ENCODE results near the gene PARP12. TPM values are rescaled to one million over a fixed set of nuclear protein-coding genes. Genes with fewer than 3 reads are reported as not detected.

The PARP12 gene
- total and polyA plus RNA-seq, 5 donors from 2014 or later = 30.1 to 258 (median 64.1) TPM

DNA sequence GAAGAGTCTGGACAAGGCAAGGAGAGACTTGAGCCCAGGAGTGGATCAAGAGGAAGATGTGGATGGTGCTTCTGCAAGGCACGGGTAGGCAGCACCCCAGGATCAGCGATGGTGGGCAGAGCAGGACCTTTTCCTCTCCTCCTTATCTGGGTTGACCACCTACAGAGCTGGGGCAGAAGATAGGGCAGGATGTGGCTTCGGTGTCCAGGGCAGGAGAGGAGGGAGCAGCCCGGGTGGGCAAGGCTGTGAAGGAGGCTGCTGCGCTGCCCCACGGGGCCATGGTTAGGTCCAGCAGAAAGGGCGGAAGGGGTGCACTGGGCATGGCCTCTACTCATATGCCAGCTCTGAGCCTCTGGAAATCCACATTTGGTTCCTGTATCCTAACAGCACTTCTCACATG is 20.0 kb upstream of the PARP12 start:
- no peak overlapping the region for H3K4me3 Mint-ChIP-seq
- no peak for ATAC-seq (ENCODE audit: low read depth in 2 of 2)
- H3K27me3 Mint-ChIP-seq = no peaks in the 10 kb centered on the region
- Histone ChIP-seq H3K4me3 (ENCODE audit: low read depth, low read length) (no peak overlapping the region), H3K27me3 (ENCODE audit: control insufficient read depth, insufficient read depth, low read length) (no peaks in the 10 kb centered on the region), H3K36me3 (ENCODE audit: control insufficient read depth, insufficient read depth, low read length) (no peaks in the 10 kb centered on the region), H3K27ac (ENCODE audit: insufficient read depth, low read length, poor library complexity, severe bottlenecking) (no peak overlapping the region), H3K4me1 (ENCODE audit: control insufficient read depth, insufficient read depth, low read length, poor library complexity, severe bottlenecking) (peaks cover 4% of the 10 kb centered on the region), H3K9me3 (ENCODE audit: control insufficient read depth in 2 of 2, low read length in 2 of 2) (no peaks in the 10 kb centered on the region)
- peaks cover 9 to 41% (median 20%) of the 10 kb centered on the region in 4 donors for H3K4me1 Mint-ChIP-seq
- H3K27ac Mint-ChIP-seq = peak overlapping the region; percentile 19 to 69 (median 56)
- no peak for DNase-seq
- H3K9me3 Mint-ChIP-seq = no peaks in the 10 kb centered on the region
- H3K36me3 Mint-ChIP-seq = no peaks in the 10 kb centered on the region

DNA sequence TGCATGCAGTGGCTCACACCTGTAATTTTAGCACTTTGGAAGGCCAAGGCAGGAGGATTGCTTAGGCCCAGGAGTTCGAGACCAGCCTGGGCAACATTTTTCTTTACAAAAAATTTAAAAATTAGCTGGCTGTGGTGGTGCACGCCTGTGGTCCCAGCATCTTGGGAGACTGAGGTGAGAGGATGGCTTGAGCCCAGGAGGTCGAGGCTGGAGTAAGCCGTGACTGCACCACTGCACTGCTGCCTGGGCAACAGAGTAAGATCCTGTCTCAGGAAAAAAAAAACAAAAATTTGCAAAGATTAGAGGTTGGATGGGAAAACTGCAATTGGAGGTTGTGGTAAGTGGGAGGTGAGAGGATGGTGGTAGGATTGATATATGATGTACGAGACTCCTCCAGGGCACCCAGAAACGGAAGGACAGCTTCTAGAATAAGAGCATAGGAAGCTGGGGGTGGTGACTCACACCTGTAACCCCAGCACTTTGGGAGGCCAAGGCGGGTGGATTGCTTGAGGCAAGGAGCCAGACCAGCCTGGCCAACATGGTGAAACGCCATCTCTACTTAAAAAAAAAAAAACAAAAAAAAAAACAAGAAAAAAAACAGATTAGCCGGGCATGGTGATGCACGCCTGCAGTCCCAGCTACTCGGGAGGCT is 19.1 kb upstream of the PARP12 start:
- H3K4me3 Mint-ChIP-seq = peak overlapping the region in 1 of 4 donors; percentile 3
- H3K27ac Mint-ChIP-seq = peak overlapping the region in 2 of 3 donors; percentile 19 to 56
- peaks cover 8 to 36% (median 20%) of the 10 kb centered on the region in 4 donors for H3K4me1 Mint-ChIP-seq

GRCh38 chr7:140080919-140081318 is 18.2 kb upstream of the PARP12 start:
- Histone ChIP-seq H3K27me3 (ENCODE audit: control insufficient read depth, insufficient read depth, low read length) (no peaks in the 10 kb centered on the region), H3K27ac (ENCODE audit: insufficient read depth, low read length, poor library complexity, severe bottlenecking) (no peak overlapping the region), H3K9me3 (ENCODE audit: control insufficient read depth in 2 of 2, low read length in 2 of 2) (no peaks in the 10 kb centered on the region), H3K4me3 (ENCODE audit: low read depth, low read length) (no peak overlapping the region), H3K4me1 (ENCODE audit: control insufficient read depth, insufficient read depth, low read length, poor library complexity, severe bottlenecking) (peaks cover 4% of the 10 kb centered on the region), H3K36me3 (ENCODE audit: control insufficient read depth, insufficient read depth, low read length) (no peaks in the 10 kb centered on the region)
- Mint-ChIP-seq H3K27me3 (peaks cover 7% of the 10 kb centered on the region), H3K36me3 (no peaks in the 10 kb centered on the region), H3K27ac (peak overlapping the region in 1 of 3 donors; percentile 69), H3K9me3 (no peaks in the 10 kb centered on the region), H3K4me3 (no peak overlapping the region), H3K4me1 (peaks cover 6 to 26% (median 15%) of the 10 kb centered on the region in 4 donors)
- DNase-seq (no peak), ATAC-seq (ENCODE audit: low read depth in 2 of 2) (no peak)

More for the DNA sequence above, 19.1 kb upstream of the PARP12 start:
- Mint-ChIP-seq H3K9me3 (no peaks in the 10 kb centered on the region), H3K27me3 (no peaks in the 10 kb centered on the region), H3K36me3 (no peaks in the 10 kb centered on the region)
- Histone ChIP-seq H3K27ac (ENCODE audit: insufficient read depth, low read length, poor library complexity, severe bottlenecking) (no peak overlapping the region), H3K4me3 (ENCODE audit: low read depth, low read length) (no peak overlapping the region), H3K27me3 (ENCODE audit: control insufficient read depth, insufficient read depth, low read length) (no peaks in the 10 kb centered on the region), H3K9me3 (ENCODE audit: control insufficient read depth in 2 of 2, low read length in 2 of 2) (no peaks in the 10 kb centered on the region), H3K4me1 (ENCODE audit: control insufficient read depth, insufficient read depth, low read length, poor library complexity, severe bottlenecking) (peaks cover 4% of the 10 kb centered on the region), H3K36me3 (ENCODE audit: control insufficient read depth, insufficient read depth, low read length) (no peaks in the 10 kb centered on the region)
- DNase-seq = no peak
- no peak for ATAC-seq (ENCODE audit: low read depth in 2 of 2)

DNA sequence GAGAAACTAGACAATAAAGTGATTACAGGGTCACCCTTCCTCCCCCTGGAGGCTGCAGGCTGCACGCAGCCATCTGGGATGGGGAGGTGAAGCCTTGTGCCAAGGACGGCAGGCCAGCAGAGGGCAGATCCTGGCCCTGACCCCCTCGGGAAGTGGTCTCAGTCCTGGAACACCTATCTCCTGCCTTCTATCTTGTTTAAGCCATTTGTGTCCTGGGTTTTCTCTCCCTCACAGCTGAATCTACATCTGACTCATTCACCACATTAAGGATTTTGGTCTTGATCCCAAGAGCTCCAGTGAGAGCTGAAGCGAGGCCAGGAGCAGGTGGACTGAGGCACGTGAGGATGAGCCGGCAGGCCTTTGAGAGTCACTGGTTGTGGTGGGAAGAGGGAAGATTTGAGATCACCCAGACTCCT is 16.4 kb upstream of the PARP12 start:
- H3K4me1 Mint-ChIP-seq = peaks cover 0 to 12% (median 4%) of the 10 kb centered on the region in 4 donors
- H3K4me3 Mint-ChIP-seq = no peak overlapping the region
- no peaks in the 10 kb centered on the region for H3K4me1 ChIP-seq (ENCODE audit: control insufficient read depth, insufficient read depth, low read length, poor library complexity, severe bottlenecking)
- no peak overlapping the region for H3K27ac Mint-ChIP-seq
- no peak overlapping the region for H3K4me3 ChIP-seq (ENCODE audit: low read depth, low read length)
- no peaks in the 10 kb centered on the region for H3K9me3 ChIP-seq (ENCODE audit: control insufficient read depth in 2 of 2, low read length in 2 of 2)
- no peaks in the 10 kb centered on the region for H3K9me3 Mint-ChIP-seq
- no peak for DNase-seq
- H3K27me3 ChIP-seq (ENCODE audit: control insufficient read depth, insufficient read depth, low read length) = no peaks in the 10 kb centered on the region
- H3K27me3 Mint-ChIP-seq = peaks cover 12% of the 10 kb centered on the region
- H3K27ac ChIP-seq (ENCODE audit: insufficient read depth, low read length, poor library complexity, severe bottlenecking) = no peak overlapping the region
- no peak for ATAC-seq (ENCODE audit: low read depth in 2 of 2)
- H3K36me3 ChIP-seq (ENCODE audit: control insufficient read depth, insufficient read depth, low read length) = no peaks in the 10 kb centered on the region
- H3K36me3 Mint-ChIP-seq = no peaks in the 10 kb centered on the region

- no peak for ATAC-seq (ENCODE audit: low read depth in 2 of 2)
- H3K4me3 Mint-ChIP-seq = peak overlapping the region in 1 of 4 donors; percentile 14
Observed at GRCh38 chr7:140078392-140078791, 15.6 kb upstream of the PARP12 start.

DNA sequence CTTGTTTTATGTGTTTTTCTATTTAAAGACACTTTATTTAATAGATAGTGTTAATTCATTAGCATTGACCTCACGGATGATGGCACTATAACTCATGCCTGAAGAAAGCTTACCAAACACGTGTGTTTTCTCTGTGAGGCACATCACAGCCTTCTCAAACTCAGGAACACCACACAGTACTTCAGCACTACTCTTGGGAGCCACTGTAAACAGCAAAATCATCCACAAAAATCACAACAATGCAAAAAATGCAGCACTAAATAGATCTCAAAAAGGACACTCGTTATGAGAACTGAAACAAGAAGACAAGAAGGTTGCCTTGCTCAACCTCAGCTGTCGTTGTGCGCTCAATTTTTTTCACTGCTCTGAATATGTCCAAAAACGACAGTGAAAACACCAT is 12.0 kb upstream of the PARP12 start:
- ATAC-seq (ENCODE audit: low read depth in 2 of 2) (no peak), DNase-seq (no peak)
- no peak overlapping the region for H3K4me3 ChIP-seq (ENCODE audit: low read depth, low read length)
- no peak overlapping the region for H3K4me3 Mint-ChIP-seq
- H3K36me3 ChIP-seq (ENCODE audit: control insufficient read depth, insufficient read depth, low read length) = no peaks in the 10 kb centered on the region
- peak overlapping the region in 1 of 3 donors; percentile 71 for H3K27ac Mint-ChIP-seq
- peaks cover 0 to under 1% (median 0%) of the 10 kb centered on the region in 4 donors for H3K4me1 Mint-ChIP-seq
- no peaks in the 10 kb centered on the region for H3K4me1 ChIP-seq (ENCODE audit: control insufficient read depth, insufficient read depth, low read length, poor library complexity, severe bottlenecking)
- no peaks in the 10 kb centered on the region for H3K36me3 Mint-ChIP-seq
- no peak overlapping the region for H3K27ac ChIP-seq (ENCODE audit: insufficient read depth, low read length, poor library complexity, severe bottlenecking)
- H3K9me3 Mint-ChIP-seq = peaks cover 0 to 3% (median 0%) of the 10 kb centered on the region in 7 donors
- H3K27me3 Mint-ChIP-seq = peaks cover 12% of the 10 kb centered on the region
- H3K27me3 ChIP-seq (ENCODE audit: control insufficient read depth, insufficient read depth, low read length) = no peaks in the 10 kb centered on the region
- no peaks in the 10 kb centered on the region for H3K9me3 ChIP-seq (ENCODE audit: control insufficient read depth in 2 of 2, low read length in 2 of 2)

More at GRCh38 chr7:140078392-140078791, 15.6 kb upstream of the PARP12 start:
- Histone ChIP-seq H3K36me3 (ENCODE audit: control insufficient read depth, insufficient read depth, low read length) (no peaks in the 10 kb centered on the region), H3K4me1 (ENCODE audit: control insufficient read depth, insufficient read depth, low read length, poor library complexity, severe bottlenecking) (no peaks in the 10 kb centered on the region), H3K4me3 (ENCODE audit: low read depth, low read length) (no peak overlapping the region), H3K27me3 (ENCODE audit: control insufficient read depth, insufficient read depth, low read length) (no peaks in the 10 kb centered on the region), H3K27ac (ENCODE audit: insufficient read depth, low read length, poor library complexity, severe bottlenecking) (no peak overlapping the region), H3K9me3 (ENCODE audit: control insufficient read depth in 2 of 2, low read length in 2 of 2) (no peaks in the 10 kb centered on the region)
- peaks cover 0 to 6% (median 2%) of the 10 kb centered on the region in 4 donors for H3K4me1 Mint-ChIP-seq
- no peaks in the 10 kb centered on the region for H3K9me3 Mint-ChIP-seq
- no peak overlapping the region for H3K27ac Mint-ChIP-seq
- H3K36me3 Mint-ChIP-seq = no peaks in the 10 kb centered on the region
- H3K27me3 Mint-ChIP-seq = peaks cover 12% of the 10 kb centered on the region
- no peak for DNase-seq

GRCh38 chr7:140070546-140070945 is 7.8 kb upstream of the PARP12 start:
- DNase-seq (no peak), ATAC-seq (ENCODE audit: low read depth in 2 of 2) (no peak)
- H3K36me3 Mint-ChIP-seq = peaks cover 11% of the 10 kb centered on the region
- H3K27me3 ChIP-seq (ENCODE audit: control insufficient read depth, insufficient read depth, low read length) = no peaks in the 10 kb centered on the region
- H3K4me3 ChIP-seq (ENCODE audit: low read depth, low read length) = no peak overlapping the region
- H3K4me1 Mint-ChIP-seq = peaks cover 0 to 7% (median 0%) of the 10 kb centered on the region in 4 donors
- H3K9me3 Mint-ChIP-seq = peaks cover 2 to 19% (median 10%) of the 10 kb centered on the region in 7 donors
- no peak overlapping the region for H3K4me3 Mint-ChIP-seq
- no peak overlapping the region for H3K27ac Mint-ChIP-seq
- peaks cover 21% of the 10 kb centered on the region in 2 experiments for H3K9me3 ChIP-seq (ENCODE audit: control insufficient read depth in 2 of 2, low read length in 2 of 2)
- H3K27ac ChIP-seq (ENCODE audit: insufficient read depth, low read length, poor library complexity, severe bottlenecking) = no peak overlapping the region
- no peaks in the 10 kb centered on the region for H3K4me1 ChIP-seq (ENCODE audit: control insufficient read depth, insufficient read depth, low read length, poor library complexity, severe bottlenecking)
- H3K27me3 Mint-ChIP-seq = peaks cover 1% of the 10 kb centered on the region
- no peaks in the 10 kb centered on the region for H3K36me3 ChIP-seq (ENCODE audit: control insufficient read depth, insufficient read depth, low read length)

Measured in CD4-positive, CD25-positive, alpha-beta regulatory T cell (primary cell).